Activated T-cell treated with anti-CD3 and anti-CD28 coated beads, Interleukin-2, amount 50 U/mL, for 72 hours (primary cell): ENCODE results near the gene CORO6. TPM values are rescaled to one million over a fixed set of nuclear protein-coding genes. Genes with fewer than 3 reads are reported as not detected.

Source experiments
- ATAC-seq, 2 donors: fragments of 150-1000 bp; cut with Tn5 transposase; replicated peaks in 1 of 2; 2 replicates each; pipeline ENCODE4 v1.10.0; 2021; ENCODE audit warnings: moderate library complexity in 2 of 2, mild to moderate bottlenecking in 1 of 2
- DNase-seq, 2 donors: peaks; one replicate each; pipeline ENCODE4 v3.0.0; 2021 to 2022; ENCODE audit warnings: mixed read lengths in 1 of 2
- H3K27ac Mint-ChIP-seq: one replicate; pipeline ENCODE4 v1.8.0; 2022; ENCODE audit warnings: mild to moderate bottlenecking, moderate library complexity, mixed read lengths
- H3K27me3 Mint-ChIP-seq: one replicate; pipeline ENCODE4 v1.8.0; 2022; ENCODE audit warnings: low read depth, mixed read lengths
- H3K36me3 Mint-ChIP-seq, 2 donors: one replicate each; pipeline ENCODE4 v1.8.0; 2022; ENCODE audit warnings: mixed read lengths in 2 of 2, mild to moderate bottlenecking in 1 of 2; ENCODE audit not compliant: insufficient read depth in 2 of 2
- H3K4me1 Mint-ChIP-seq: one replicate; pipeline ENCODE4 v1.8.0; 2022; ENCODE audit warnings: low read depth, mixed read lengths
- H3K4me3 Mint-ChIP-seq, 2 donors: one replicate each; pipeline ENCODE4 v1.8.0; 2022; ENCODE audit warnings: mild to moderate bottlenecking in 2 of 2, mixed read lengths in 2 of 2, moderate library complexity in 2 of 2
- H3K9me3 Mint-ChIP-seq, 2 donors: one replicate each; pipeline ENCODE4 v1.8.0; 2022; ENCODE audit warnings: mixed read lengths in 2 of 2
- total RNA-seq, 2 donors: library from RNA; stranded (reverse); gene quantifications; one replicate each; pipeline ENCODE4 v1.2.3, GENCODE V29; 2022

The CORO6 gene
- total RNA-seq, 2 donors from 2014 or later = 10.4 to 13.9 TPM

DNA sequence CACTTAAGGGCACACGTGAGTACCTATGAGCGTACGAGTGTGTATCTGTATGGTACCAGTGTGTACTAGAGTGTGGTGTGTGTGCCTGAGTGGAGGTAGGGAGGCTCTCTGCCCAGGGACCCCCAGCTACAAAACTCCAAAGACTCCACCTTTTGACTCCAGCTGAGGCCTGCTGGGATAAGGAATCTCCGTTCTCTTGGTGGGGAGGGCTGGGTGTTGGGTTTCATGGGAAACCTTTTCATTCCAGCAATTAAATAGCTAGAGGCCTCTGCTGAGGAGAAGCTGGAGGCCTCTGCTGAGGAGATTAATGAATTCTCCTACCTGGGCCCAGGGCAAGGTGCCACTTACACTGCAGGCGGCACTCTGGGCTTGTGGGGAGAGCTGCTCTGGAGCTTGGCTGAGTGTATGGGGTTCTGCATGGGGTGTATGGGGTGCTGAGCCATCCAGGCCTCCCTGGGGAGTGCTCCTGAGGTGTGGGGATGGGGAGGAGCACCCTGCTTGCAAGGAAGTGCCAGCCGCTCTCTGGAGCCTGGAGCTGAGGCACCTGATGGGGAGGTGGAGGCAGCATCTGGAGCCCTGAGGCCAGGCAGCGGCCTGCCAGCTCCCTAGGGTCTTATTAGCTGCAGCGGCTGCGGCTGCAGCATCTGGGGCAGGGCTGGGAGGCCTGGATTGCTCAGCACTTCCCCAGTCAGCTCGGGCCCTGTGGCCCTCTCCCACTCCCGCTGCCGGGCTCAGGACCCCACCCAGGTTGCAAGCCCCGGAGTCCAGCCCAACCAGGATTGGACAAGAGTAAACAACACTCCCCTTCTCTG lies 25.1 kb downstream of the CORO6 start:
- Mint-ChIP-seq H3K27me3 (no peaks in the 10 kb centered on the region), H3K27ac (no peak overlapping the region), H3K36me3 (no peaks in the 10 kb centered on the region), H3K4me3 (no peak overlapping the region), H3K4me1 (peaks cover 34% of the 10 kb centered on the region), H3K9me3 (no peaks in the 10 kb centered on the region)
- no peak for ATAC-seq
- no peak for DNase-seq

DNA sequence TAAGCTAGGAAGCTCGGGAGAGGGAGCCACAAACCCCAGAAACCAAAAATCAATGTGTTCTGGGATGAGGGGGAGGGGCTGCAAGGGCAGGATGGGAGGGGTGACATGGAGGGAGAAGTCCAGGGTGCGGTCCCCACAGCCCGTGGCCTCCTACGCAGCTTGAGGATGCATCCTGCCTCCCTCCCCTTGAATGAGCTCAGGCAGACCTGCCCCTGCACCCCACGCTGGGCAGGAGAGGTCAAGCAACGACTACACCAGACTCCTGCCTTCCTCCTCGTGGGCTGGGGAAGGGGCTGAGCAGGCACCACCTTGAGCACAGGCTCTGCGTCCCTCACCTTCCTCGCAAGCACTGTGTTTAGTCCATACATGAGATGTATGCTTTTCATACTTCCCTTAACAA lies 25.9 kb downstream of the CORO6 start:
- Mint-ChIP-seq H3K4me1 (peaks cover 42% of the 10 kb centered on the region), H3K9me3 (no peaks in the 10 kb centered on the region), H3K36me3 (no peaks in the 10 kb centered on the region), H3K4me3 (no peak overlapping the region), H3K27ac (no peak overlapping the region), H3K27me3 (no peaks in the 10 kb centered on the region)
- ATAC-seq = no peak
- DNase-seq = no peak

GRCh38 chr17:29595943-29596774 lies 26.6 kb downstream of the CORO6 start:
- peaks cover 46% of the 10 kb centered on the region for H3K4me1 Mint-ChIP-seq
- no peaks in the 10 kb centered on the region for H3K36me3 Mint-ChIP-seq
- H3K9me3 Mint-ChIP-seq = no peaks in the 10 kb centered on the region
- H3K4me3 Mint-ChIP-seq = no peak overlapping the region
- no peak overlapping the region for H3K27ac Mint-ChIP-seq
- H3K27me3 Mint-ChIP-seq = no peaks in the 10 kb centered on the region
- DNase-seq = no peak
- ATAC-seq = no peak

DNA sequence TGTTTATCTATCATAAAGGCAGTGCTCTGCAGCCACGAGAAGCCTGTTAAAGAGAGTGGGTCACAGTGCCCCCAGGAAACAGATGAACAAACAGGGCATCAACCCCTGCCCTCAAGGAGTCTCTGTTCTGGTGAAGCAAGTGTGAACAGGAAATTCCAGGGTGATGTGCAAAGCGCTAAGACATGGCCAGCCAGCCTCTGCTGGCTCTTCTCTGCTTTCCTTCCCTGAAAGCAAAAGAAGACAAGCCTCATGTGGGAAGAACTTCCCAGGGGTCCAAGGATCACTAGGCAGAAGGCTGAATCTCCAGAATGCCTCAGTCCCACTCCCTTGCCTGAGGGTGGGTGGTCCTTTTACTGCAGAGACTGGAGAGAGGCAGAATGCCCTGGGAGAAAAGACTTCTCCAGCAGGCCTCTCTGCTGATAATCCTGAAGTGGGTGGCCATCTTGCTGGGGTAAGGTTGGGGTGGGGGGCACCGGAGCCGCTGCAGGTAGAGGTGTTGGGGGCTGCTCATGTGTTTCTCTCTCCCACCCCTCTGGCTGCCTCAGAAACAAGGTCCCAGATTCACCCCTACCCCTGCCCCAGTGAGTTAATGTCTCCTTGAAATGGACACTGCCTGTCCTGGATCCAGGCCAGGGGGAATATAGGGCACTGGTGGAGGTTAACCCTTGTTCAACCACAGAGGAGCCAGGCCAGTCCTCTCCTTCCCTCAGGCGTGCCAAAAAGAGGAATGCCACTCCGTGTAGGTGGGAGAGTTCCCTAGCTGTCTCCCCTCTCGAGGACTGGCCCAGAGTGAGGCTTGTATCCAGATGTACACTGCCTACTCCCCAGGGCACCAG lies 27.4 kb downstream of the CORO6 start:
- peak overlapping the region in 1 of 2 donors; percentile 4 for H3K4me3 Mint-ChIP-seq
- ATAC-seq = no peak

DNA sequence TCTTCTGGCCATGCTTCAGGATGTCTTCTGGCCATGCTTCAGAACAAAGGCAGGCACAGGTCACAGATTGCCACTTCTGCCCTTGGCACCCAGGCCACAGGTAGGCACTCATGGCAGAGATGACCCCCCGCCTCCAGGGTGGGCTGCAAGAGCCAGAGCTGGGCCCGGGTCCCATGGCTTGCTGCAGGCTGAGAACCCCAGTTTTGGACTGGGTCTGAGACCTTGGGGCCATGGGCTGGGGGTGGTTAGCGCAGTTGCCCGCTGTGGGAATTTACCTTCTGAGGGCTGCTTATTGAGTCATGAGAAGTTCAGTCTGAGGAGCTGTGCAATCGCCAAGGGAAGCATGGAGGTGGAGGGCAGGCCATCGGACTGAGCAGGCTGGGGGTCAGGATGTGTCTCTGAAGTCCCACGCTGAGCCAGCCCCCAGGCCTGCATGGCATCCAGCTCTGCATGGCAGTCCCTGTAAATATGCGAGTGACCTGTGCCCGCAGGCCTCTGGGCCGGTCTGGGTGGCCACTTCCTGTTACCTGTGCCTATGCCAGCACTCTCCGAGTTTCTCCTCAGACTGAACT lies 28.1 kb downstream of the CORO6 start:
- H3K4me1 Mint-ChIP-seq = peaks cover 52% of the 10 kb centered on the region
- ATAC-seq = no peak
- no peaks in the 10 kb centered on the region for H3K36me3 Mint-ChIP-seq
- no peak overlapping the region for H3K27ac Mint-ChIP-seq
- no peak for DNase-seq
- no peaks in the 10 kb centered on the region for H3K9me3 Mint-ChIP-seq
- no peaks in the 10 kb centered on the region for H3K27me3 Mint-ChIP-seq
- peak overlapping the region; percentile 79 to 85 for H3K4me3 Mint-ChIP-seq

More for the DNA sequence above, 27.4 kb downstream of the CORO6 start:
- Mint-ChIP-seq H3K9me3 (no peaks in the 10 kb centered on the region), H3K27me3 (no peaks in the 10 kb centered on the region), H3K27ac (no peak overlapping the region), H3K4me1 (peaks cover 46% of the 10 kb centered on the region), H3K36me3 (no peaks in the 10 kb centered on the region)
- DNase-seq = no peak

GRCh38 chr17:29593591-29594518 lies 28.9 kb downstream of the CORO6 start:
- Mint-ChIP-seq H3K27ac (no peak overlapping the region), H3K4me3 (peak overlapping the region; percentile 79 to 85), H3K36me3 (no peaks in the 10 kb centered on the region), H3K9me3 (no peaks in the 10 kb centered on the region), H3K4me1 (peaks cover 45% of the 10 kb centered on the region), H3K27me3 (no peaks in the 10 kb centered on the region)
- DNase-seq (peak in 1 of 2 donors; percentile 60), ATAC-seq (no peak)

DNA sequence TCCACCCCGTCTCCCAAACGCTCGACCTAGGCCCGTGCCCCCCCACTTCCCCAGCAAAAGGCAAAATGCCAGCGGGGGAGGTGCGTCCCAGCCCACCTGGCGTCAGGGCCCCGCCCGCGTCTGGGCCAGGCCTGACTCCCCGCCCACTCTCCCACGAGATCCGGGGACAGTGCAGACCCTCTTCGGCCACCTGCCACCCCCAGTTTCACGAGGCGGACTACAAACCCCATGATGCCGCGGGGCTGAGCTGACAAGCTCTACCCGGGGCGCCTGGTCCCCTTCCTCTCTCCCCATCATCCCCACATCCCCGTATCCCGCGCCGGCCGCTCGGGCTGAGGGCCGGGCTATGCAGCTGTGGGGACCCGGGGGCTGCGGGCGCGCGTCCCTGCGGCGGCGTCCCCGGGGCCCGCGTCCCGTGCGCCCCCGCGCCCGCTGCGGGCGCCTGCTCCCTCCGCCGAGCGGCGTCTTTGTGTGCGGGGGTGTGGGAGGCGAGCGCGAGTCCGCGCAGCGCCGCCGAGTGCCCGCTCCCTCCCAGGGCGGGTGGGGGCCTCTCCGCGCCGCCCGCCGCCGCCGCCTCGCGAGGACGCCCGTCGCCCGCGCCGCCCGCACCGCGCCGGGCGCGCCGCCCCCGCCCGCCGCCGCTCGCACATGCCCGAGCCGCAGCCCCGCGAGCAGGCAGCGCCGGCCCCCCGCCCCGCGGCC lies 29.7 kb downstream of the CORO6 start, which contains the start of gene ANKRD13B:
TSS of gene ANKRD13B (plus strand) at position 283 of the 702 bp plus-strand sequence. CDS start 490 bp downstream, outside the sequence.
- no peaks in the 10 kb centered on the region for H3K9me3 Mint-ChIP-seq
- H3K27me3 Mint-ChIP-seq = no peaks in the 10 kb centered on the region
- DNase-seq (peak; percentile 56 to 62), ATAC-seq (peak; percentile 11 to 12)
- peak within 1 kb of the TSS; percentile 89 to 95 for H3K4me3 Mint-ChIP-seq
- no peaks in the 10 kb centered on the region for H3K36me3 Mint-ChIP-seq
- H3K27ac Mint-ChIP-seq = no peak within 1 kb of the TSS
- H3K4me1 Mint-ChIP-seq = peaks cover 48% of the 10 kb centered on the region

DNA sequence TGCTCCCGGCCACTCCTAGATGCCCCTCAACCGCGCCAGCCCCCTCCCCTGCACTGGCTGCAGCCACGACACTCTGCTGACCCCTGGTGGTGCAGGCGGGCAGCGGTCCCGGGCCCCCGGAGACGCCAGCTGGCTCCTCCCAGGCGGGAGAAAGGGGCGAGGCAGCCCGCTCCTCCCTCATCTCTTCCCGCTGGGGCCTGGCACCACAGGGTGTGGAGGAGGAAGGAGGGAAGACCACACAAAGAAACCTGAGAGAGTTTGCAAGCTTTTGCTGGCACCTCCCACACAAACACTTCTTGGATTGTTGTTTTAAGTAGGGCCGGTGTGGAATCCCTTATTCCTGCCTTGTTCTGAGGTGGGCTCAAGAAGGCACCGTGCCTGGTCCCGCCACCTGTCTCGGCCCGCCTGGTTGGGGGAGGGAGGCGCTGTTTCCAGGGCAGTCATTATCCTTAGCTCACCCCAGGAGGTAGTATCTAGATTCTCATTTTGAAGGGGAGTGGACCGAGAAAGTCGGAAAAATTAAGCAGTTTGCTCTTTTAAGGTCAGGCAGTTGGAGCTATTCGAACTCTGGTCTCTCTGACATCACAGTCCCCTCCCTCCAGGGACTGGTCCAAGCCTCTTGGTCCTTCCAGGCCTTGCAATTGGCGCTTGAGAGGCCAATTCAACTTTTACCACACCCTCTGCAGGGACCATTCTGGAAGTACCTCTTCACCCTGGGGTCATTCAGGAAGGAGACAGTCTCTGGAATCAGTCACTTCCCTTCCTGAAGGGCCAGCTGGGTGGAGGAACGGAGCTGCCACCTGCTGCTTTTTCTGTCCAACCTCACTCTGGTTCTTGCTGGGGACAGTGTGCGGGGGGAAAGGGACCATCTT lies 30.7 kb downstream of the CORO6 start:
- ATAC-seq (peak; percentile 47 to 48), DNase-seq (peak; percentile 88 to 91)
- Mint-ChIP-seq H3K4me3 (peak overlapping the region; percentile 89 to 95), H3K27ac (no peak overlapping the region), H3K4me1 (peaks cover 58% of the 10 kb centered on the region), H3K27me3 (no peaks in the 10 kb centered on the region), H3K36me3 (no peaks in the 10 kb centered on the region), H3K9me3 (no peaks in the 10 kb centered on the region)

DNA sequence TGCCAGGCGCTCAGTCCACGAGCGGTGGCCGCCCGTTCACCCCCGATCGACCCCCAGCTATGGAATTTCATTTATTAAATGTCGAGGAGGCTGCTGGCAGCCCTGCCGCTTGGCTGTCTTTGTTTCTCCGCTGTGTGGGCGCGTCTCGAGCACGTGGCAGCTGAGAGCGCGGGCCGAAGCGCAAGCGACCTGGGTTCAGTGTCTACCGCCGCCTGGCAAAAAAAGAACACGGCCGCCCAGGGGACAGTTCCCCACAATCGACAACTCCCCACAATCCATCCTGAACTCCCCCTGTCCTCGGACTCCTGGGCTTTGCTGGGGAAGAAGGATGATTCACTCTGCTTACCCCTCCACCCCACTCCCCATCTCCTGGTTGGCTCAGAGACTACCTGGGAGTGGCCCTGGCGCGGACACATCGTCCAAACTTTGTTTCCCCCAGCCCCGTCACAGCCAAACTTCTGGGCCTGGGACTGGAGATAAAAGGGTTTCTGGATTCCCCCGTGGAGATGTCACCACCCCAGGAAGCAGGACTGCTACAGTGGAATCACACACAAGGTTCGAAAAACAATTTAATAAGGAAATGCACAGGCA lies 31.5 kb downstream of the CORO6 start:
- H3K4me3 Mint-ChIP-seq = peak overlapping the region; percentile 89 to 95
- peak; percentile 48 to 62 for DNase-seq
- ATAC-seq = peak in 1 of 2 donors; percentile 17
- no peaks in the 10 kb centered on the region for H3K27me3 Mint-ChIP-seq
- no peak overlapping the region for H3K27ac Mint-ChIP-seq
- no peaks in the 10 kb centered on the region for H3K36me3 Mint-ChIP-seq
- H3K4me1 Mint-ChIP-seq = peaks cover 65% of the 10 kb centered on the region
- no peaks in the 10 kb centered on the region for H3K9me3 Mint-ChIP-seq

GRCh38 chr17:29590411-29591145 lies 32.1 kb downstream of the CORO6 start:
- Mint-ChIP-seq H3K9me3 (no peaks in the 10 kb centered on the region), H3K4me1 (peaks cover 72% of the 10 kb centered on the region), H3K27ac (no peak overlapping the region), H3K27me3 (no peaks in the 10 kb centered on the region), H3K36me3 (no peaks in the 10 kb centered on the region), H3K4me3 (peak overlapping the region; percentile 89 to 95)
- ATAC-seq = peak in 1 of 2 donors; percentile 2
- no peak for DNase-seq
